ENCODE data around the gene INSYN1.

- no peak for TF ChIP-seq CTCF (IDR thresholded peaks at IDR 0.05)
- TF ChIP-seq POLR2A (IDR thresholded peaks at IDR 0.05), result no peak
Observed at GRCh38 chr15:73685981-73686380, 67.2 kb downstream of the INSYN1 start.

Measured in ovary (tissue), 3 donors.